ENCODE results near the gene POPDC2.

The POPDC2 gene

GRCh38 chr3:119628390-119628789 is 32.0 kb downstream of the POPDC2 start:
- Histone ChIP-seq H3K4me1 (ENCODE audit: control insufficient read depth, insufficient read depth, low read length) (no peaks in the 10 kb centered on the region), H3K9me3 (ENCODE audit: control insufficient read depth, insufficient read depth, low read depth, low read length) (no peaks in the 10 kb centered on the region), H3K27ac (ENCODE audit: extremely low read depth, low read depth, low read length) (no peak overlapping the region), H3K36me3 (ENCODE audit: control insufficient read depth in 2 of 2, insufficient read depth in 1 of 2, low read length in 2 of 2) (no peaks in the 10 kb centered on the region), H3K4me3 (ENCODE audit: low read depth, low read length) (no peak overlapping the region)
- CTCF ChIA-PET = no interaction called here
- TF ChIP-seq GFI1B (tag by site-specific recombination; IDR thresholded peaks at IDR 0.05) (no peak), ZNF211 (tag by site-specific recombination; IDR thresholded peaks at IDR 0.05; ENCODE audit: low read depth) (no peak), ZNF362 (tag by site-specific recombination; IDR thresholded peaks at IDR 0.05) (no peak), ZNF24 (tag by site-specific recombination; IDR thresholded peaks at IDR 0.05) (no peak), KLF8 (tag by site-specific recombination; IDR thresholded peaks at IDR 0.05) (no peak), ZNF404 (tag by site-specific recombination; IDR thresholded peaks at IDR 0.05) (no peak), ZNF677 (tag by site-specific recombination; IDR thresholded peaks at IDR 0.05) (no peak), ZNF530 (tag by site-specific recombination; IDR thresholded peaks at IDR 0.05; ENCODE audit: low read depth) (no peak), ZNF37A (tag by site-specific recombination; IDR thresholded peaks at IDR 0.05) (no peak), ZNF488 (tag by site-specific recombination; IDR thresholded peaks at IDR 0.05) (no peak), FEZF1 (tag by site-specific recombination; IDR thresholded peaks at IDR 0.05) (no peak), ZNF610 (tag by site-specific recombination; IDR thresholded peaks at IDR 0.05; ENCODE audit: borderline replicate concordance) (no peak)
- TF ChIP-seq, protein P1, sequence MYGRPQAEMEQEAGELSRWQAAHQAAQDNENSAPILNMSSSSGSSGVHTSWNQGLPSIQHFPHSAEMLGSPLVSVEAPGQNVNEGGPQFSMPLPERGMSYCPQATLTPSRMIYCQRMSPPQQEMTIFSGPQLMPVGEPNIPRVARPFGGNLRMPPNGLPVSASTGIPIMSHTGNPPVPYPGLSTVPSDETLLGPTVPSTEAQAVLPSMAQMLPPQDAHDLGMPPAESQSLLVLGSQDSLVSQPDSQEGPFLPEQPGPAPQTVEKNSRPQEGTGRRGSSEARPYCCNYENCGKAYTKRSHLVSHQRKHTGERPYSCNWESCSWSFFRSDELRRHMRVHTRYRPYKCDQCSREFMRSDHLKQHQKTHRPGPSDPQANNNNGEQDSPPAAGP (tag by site-specific recombination; IDR thresholded peaks at IDR 0.05) = no peak
- TF ChIP-seq, protein P2, sequence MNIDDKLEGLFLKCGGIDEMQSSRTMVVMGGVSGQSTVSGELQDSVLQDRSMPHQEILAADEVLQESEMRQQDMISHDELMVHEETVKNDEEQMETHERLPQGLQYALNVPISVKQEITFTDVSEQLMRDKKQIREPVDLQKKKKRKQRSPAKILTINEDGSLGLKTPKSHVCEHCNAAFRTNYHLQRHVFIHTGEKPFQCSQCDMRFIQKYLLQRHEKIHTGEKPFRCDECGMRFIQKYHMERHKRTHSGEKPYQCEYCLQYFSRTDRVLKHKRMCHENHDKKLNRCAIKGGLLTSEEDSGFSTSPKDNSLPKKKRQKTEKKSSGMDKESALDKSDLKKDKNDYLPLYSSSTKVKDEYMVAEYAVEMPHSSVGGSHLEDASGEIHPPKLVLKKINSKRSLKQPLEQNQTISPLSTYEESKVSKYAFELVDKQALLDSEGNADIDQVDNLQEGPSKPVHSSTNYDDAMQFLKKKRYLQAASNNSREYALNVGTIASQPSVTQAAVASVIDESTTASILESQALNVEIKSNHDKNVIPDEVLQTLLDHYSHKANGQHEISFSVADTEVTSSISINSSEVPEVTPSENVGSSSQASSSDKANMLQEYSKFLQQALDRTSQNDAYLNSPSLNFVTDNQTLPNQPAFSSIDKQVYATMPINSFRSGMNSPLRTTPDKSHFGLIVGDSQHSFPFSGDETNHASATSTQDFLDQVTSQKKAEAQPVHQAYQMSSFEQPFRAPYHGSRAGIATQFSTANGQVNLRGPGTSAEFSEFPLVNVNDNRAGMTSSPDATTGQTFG (tag by site-specific recombination; IDR thresholded peaks at IDR 0.05; ENCODE audit: borderline replicate concordance) = no peak
- TF ChIP-seq, protein P3, sequence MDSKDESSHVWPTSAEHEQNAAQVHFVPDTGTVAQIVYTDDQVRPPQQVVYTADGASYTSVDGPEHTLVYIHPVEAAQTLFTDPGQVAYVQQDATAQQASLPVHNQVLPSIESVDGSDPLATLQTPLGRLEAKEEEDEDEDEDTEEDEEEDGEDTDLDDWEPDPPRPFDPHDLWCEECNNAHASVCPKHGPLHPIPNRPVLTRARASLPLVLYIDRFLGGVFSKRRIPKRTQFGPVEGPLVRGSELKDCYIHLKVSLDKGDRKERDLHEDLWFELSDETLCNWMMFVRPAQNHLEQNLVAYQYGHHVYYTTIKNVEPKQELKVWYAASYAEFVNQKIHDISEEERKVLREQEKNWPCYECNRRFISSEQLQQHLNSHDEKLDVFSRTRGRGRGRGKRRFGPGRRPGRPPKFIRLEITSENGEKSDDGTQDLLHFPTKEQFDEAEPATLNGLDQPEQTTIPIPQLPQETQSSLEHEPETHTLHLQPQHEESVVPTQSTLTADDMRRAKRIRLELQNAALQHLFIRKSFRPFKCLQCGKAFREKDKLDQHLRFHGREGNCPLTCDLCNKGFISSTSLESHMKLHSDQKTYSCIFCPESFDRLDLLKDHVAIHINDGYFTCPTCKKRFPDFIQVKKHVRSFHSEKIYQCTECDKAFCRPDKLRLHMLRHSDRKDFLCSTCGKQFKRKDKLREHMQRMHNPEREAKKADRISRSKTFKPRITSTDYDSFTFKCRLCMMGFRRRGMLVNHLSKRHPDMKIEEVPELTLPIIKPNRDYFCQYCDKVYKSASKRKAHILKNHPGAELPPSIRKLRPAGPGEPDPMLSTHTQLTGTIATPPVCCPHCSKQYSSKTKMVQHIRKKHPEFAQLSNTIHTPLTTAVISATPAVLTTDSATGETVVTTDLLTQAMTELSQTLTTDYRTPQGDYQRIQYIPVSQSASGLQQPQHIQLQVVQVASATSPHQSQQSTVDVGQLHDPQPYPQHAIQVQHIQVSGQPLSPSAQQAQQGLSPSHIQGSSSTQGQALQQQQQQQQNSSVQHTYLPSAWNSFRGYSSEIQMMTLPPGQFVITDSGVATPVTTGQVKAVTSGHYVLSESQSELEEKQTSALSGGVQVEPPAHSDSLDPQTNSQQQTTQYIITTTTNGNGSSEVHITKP (tag by site-specific recombination; IDR thresholded peaks at IDR 0.05) = no peak
- POLR2A ChIA-PET = no interaction called here

GRCh38 chr3:119627461-119627860 is 32.9 kb downstream of the POPDC2 start:
- CTCF ChIA-PET = interaction anchor here (0.6 to 0.7 kb wide), 2 partner anchors 63 to 194 kb away, joined by 3 to 4 read pairs; no protein-coding TSS in a partner anchor

More at GRCh38 chr3:119627461-119627860, 32.9 kb downstream of the POPDC2 start:
- Histone ChIP-seq H3K36me3 (ENCODE audit: control insufficient read depth in 2 of 2, insufficient read depth in 1 of 2, low read length in 2 of 2) (no peaks in the 10 kb centered on the region), H3K27ac (ENCODE audit: extremely low read depth, low read depth, low read length) (no peak overlapping the region), H3K4me3 (ENCODE audit: low read depth, low read length) (no peak overlapping the region), H3K9me3 (ENCODE audit: control insufficient read depth, insufficient read depth, low read depth, low read length) (no peaks in the 10 kb centered on the region), H3K4me1 (ENCODE audit: control insufficient read depth, insufficient read depth, low read length) (no peaks in the 10 kb centered on the region)
- TF ChIP-seq ZNF518A (tag by site-specific recombination; conservative IDR thresholded peaks at IDR 0.05; ENCODE audit: low read depth) = no peak
- POLR2A ChIA-PET = no interaction called here
